SK-N-SH (cell line): ENCODE results near the gene GLCCI1. TPM values are rescaled to one million over a fixed set of nuclear protein-coding genes. Genes with fewer than 3 reads are reported as not detected.

ENCODE experiments used
- CTCF ChIA-PET: fragments of 300-600, 350-600 bp; formaldehyde crosslinking; extraction: SDS; loops from one replicate; lab custom pipeline; 2021; lab: Yijun Ruan, JAX
- POLR2A ChIA-PET: fragments of 350-600 bp; sonication (Branson Sonifier 250); formaldehyde crosslinking; extraction: SDS; loops from one replicate; lab custom pipeline; 2020; ENCODE audit warnings: antibody characterized with exemption, inconsistent platforms; lab: Yijun Ruan, JAX
- DNase-seq: peaks from one replicate; pipeline ENCODE4 v3.0.0; 2012
- H2AFZ ChIP-seq: fragments of 200-600 bp; sonication (generic); 2 replicates; pipeline ENCODE4 v1.8.1; 2016; ENCODE audit warnings: antibody characterized with exemption, mild to moderate bottlenecking, low read depth
- H3F3A ChIP-seq: fragments of 200-600 bp; sonication (generic); replicated peaks from 2 replicates; pipeline ENCODE3; 2016; ENCODE audit warnings: antibody characterized with exemption, mild to moderate bottlenecking; ENCODE audit not compliant: insufficient read depth
- H3K27ac ChIP-seq, 2 experiments: fragments of 200-500 bp in 1 of 2; fragments of 200-600 bp in 1 of 2; sonication (Bioruptor generic) in 1 of 2; sonication (generic), shearing (Covaris generic) in 1 of 2; 2 replicates each; pipeline versions ENCODE4 v1.5.1 to v1.6.1; 2014 to 2016; ENCODE audit warnings: low read depth in 2 of 2, inconsistent platforms in 1 of 2, low read length in 1 of 2, mild to moderate bottlenecking in 1 of 2, mixed read lengths in 1 of 2
- H3K27me3 ChIP-seq: fragments of 200-600 bp; sonication (generic), shearing (Covaris generic); 2 replicates; pipeline ENCODE4 v1.6.1; 2016; ENCODE audit warnings: mixed run types; ENCODE audit not compliant: insufficient read depth
- H3K36me3 ChIP-seq, 2 experiments: fragments of 200-500 bp in 1 of 2; fragments of 200-600 bp in 1 of 2; sonication (Bioruptor generic) in 1 of 2; sonication (generic) in 1 of 2; replicated peaks in 1 of 2; 2 replicates each; pipeline versions ENCODE3 to v1.5.1; 2014 to 2016; ENCODE audit warnings: low read length in 1 of 2, mild to moderate bottlenecking in 1 of 2; ENCODE audit not compliant: insufficient read depth in 2 of 2, control insufficient read depth in 1 of 2
- H3K4me1 ChIP-seq, 2 experiments: fragments of 200-500 bp in 1 of 2; fragments of 200-600 bp in 1 of 2; sonication (Bioruptor generic) in 1 of 2; sonication (generic), shearing (Covaris generic) in 1 of 2; 2 replicates each; pipeline versions ENCODE4 v1.5.1 to v1.6.1; 2014 to 2016; ENCODE audit warnings: low read depth in 1 of 2, low read length in 1 of 2, mixed run types in 1 of 2; ENCODE audit not compliant: insufficient read depth in 2 of 2, control insufficient read depth in 1 of 2
- H3K4me2 ChIP-seq: fragments of 200-600 bp; sonication (generic), shearing (Covaris generic); 2 replicates; pipeline ENCODE4 v1.6.1; 2017; ENCODE audit warnings: mixed run types
- H3K4me3 ChIP-seq, 2 experiments: fragments of 200-500 bp in 1 of 2; fragments of 200-600 bp in 1 of 2; sonication (Bioruptor generic) in 1 of 2; sonication (generic), shearing (Covaris generic) in 1 of 2; 2 replicates each; pipeline versions ENCODE4 v1.5.1 to v1.8.1; 2014 to 2016; ENCODE audit warnings: low read depth in 2 of 2, inconsistent platforms in 1 of 2, low read length in 1 of 2, mild to moderate bottlenecking in 1 of 2, mixed read lengths in 1 of 2, moderate library complexity in 1 of 2
- H3K79me2 ChIP-seq: fragments of 200-600 bp; sonication (generic); 2 replicates; pipeline ENCODE4 v1.8.1; 2017; ENCODE audit warnings: mild to moderate bottlenecking; ENCODE audit not compliant: insufficient read depth
- H3K9ac ChIP-seq: fragments of 200-600 bp; sonication (generic); 2 replicates; pipeline ENCODE4 v1.6.1; 2017; ENCODE audit warnings: mixed run types
- H3K9me2 ChIP-seq: fragments of 200-600 bp; sonication (generic); 2 replicates; pipeline ENCODE4 v1.6.1; 2017; ENCODE audit warnings: mixed run types
- H3K9me3 ChIP-seq: fragments of 200-600 bp; sonication (generic); 2 replicates; pipeline ENCODE4 v1.6.1; 2017; ENCODE audit warnings: mixed run types, mild to moderate bottlenecking, moderate library complexity
- H4K20me1 ChIP-seq: fragments of 200-600 bp; sonication (generic); 2 replicates; pipeline ENCODE4 v1.6.1; 2017; ENCODE audit warnings: mild to moderate bottlenecking, mixed run types; ENCODE audit not compliant: insufficient read depth
- CTCF ChIP-seq: fragments of 200-600 bp; sonication (generic); IDR thresholded peaks from 2 replicates; pipeline ENCODE4 v1.6.1; 2017; ENCODE audit warnings: antibody characterized with exemption, mild to moderate bottlenecking, moderate library complexity
- ELF1 ChIP-seq: IDR thresholded peaks from 2 replicates; pipeline ENCODE4 v1.4.0; 2012
- EP300 ChIP-seq, 2 experiments: IDR thresholded peaks; 2 replicates each; pipeline versions ENCODE4 v1.4.0 to v1.6.1; 2012; ENCODE audit warnings: borderline replicate concordance in 1 of 2, low read depth in 1 of 2, low read length in 1 of 2
- FOSL2 ChIP-seq: IDR thresholded peaks from 2 replicates; pipeline ENCODE4 v1.4.0; 2012; ENCODE audit warnings: low read depth, mild to moderate bottlenecking, moderate library complexity, borderline replicate concordance
- FOXM1 ChIP-seq: IDR thresholded peaks from 2 replicates; pipeline ENCODE4 v1.4.0; 2012; ENCODE audit warnings: low read depth, mild to moderate bottlenecking
- NRF1 ChIP-seq: IDR thresholded peaks from 2 replicates; pipeline ENCODE4 v1.6.1; 2012; ENCODE audit warnings: low read depth, mild to moderate bottlenecking, low read length
- POLR2AphosphoS5 ChIP-seq: IDR thresholded peaks from 2 replicates; pipeline ENCODE4 v1.6.1; 2012; ENCODE audit warnings: low read depth, low read length
- SMC3 ChIP-seq: IDR thresholded peaks from 2 replicates; pipeline ENCODE4 v1.6.1; 2012; ENCODE audit warnings: low read depth, low read length, improper control_type of control experiment
- TCF12 ChIP-seq: IDR thresholded peaks from 2 replicates; pipeline ENCODE4 v1.4.0; 2012
- YY1 ChIP-seq: IDR thresholded peaks from 2 replicates; pipeline ENCODE4 v1.4.0; 2012; ENCODE audit warnings: low read depth, mild to moderate bottlenecking
- WGBS: methylation state at CpG from one replicate; pipeline ENCODE4 v1.1.6; 2017; ENCODE audit warnings: low lambda C conversion rate; 5-methylcytosine and 5-hydroxymethylcytosine counted together
- polyA plus RNA-seq, 3 experiments: library from polyadenylated mRNA; depleted of rRNA; stranded (reverse); fragments of >200 nt; gene quantifications; 2 replicates each; pipeline ENCODE4 v1.2.3, GENCODE V29; 2012
- TF ChIP-seq, protein P1 (sequence below): IDR thresholded peaks from 2 replicates; pipeline ENCODE4 v1.6.1; 2012; ENCODE audit warnings: mild to moderate bottlenecking, low read depth, low read length, moderate library complexity
- TF ChIP-seq, protein P2 (sequence below): IDR thresholded peaks from 2 replicates; pipeline ENCODE4 v1.4.0; 2012; ENCODE audit warnings: low read depth, borderline replicate concordance

The GLCCI1 gene
- polyA plus RNA-seq, 1 of the 3 experiments (the other 2 are of a cell fraction) = 5.5 TPM

- TF ChIP-seq POLR2AphosphoS5 = no peak
- no peak for TF ChIP-seq FOSL2
- TF ChIP-seq TCF12 = no peak
- TF ChIP-seq, all 33 proteins: peak for 0
Observed at GRCh38 chr7:8082762-8083161, 114.2 kb downstream of the GLCCI1 start (continued).

- Histone ChIP-seq H3K27me3 (no peaks in the 10 kb centered on the region), H3K27ac (no peak overlapping the region; a peak in 1 of 4 replicates), H3K79me2 (no peaks in the 10 kb centered on the region), H3K9me3 (no peaks in the 10 kb centered on the region), H3K9me2 (no peaks in the 10 kb centered on the region), H2AFZ (no peak overlapping the region), H3K4me3 (no peak overlapping the region), H3K36me3 (peaks cover 5 to 68% of the 10 kb centered on the region in 2 experiments), H3K4me2 (no peak overlapping the region), H3K9ac (no peak overlapping the region), H3F3A (no peaks in the 10 kb centered on the region), H4K20me1 (no peaks in the 10 kb centered on the region), H3K4me1 (peaks cover 0 to 3% of the 10 kb centered on the region in 2 experiments; a peak in 2 of 4 replicates)
- ChIA-PET POLR2A (no interaction called here), CTCF (interaction anchor here (1.0 to 1.6 kb wide), 2 partner anchors 10 to 132 kb away, joined by 3 read pairs; no protein-coding TSS in a partner anchor)
- TF ChIP-seq CTCF = no peak
- TF ChIP-seq, protein P1, sequence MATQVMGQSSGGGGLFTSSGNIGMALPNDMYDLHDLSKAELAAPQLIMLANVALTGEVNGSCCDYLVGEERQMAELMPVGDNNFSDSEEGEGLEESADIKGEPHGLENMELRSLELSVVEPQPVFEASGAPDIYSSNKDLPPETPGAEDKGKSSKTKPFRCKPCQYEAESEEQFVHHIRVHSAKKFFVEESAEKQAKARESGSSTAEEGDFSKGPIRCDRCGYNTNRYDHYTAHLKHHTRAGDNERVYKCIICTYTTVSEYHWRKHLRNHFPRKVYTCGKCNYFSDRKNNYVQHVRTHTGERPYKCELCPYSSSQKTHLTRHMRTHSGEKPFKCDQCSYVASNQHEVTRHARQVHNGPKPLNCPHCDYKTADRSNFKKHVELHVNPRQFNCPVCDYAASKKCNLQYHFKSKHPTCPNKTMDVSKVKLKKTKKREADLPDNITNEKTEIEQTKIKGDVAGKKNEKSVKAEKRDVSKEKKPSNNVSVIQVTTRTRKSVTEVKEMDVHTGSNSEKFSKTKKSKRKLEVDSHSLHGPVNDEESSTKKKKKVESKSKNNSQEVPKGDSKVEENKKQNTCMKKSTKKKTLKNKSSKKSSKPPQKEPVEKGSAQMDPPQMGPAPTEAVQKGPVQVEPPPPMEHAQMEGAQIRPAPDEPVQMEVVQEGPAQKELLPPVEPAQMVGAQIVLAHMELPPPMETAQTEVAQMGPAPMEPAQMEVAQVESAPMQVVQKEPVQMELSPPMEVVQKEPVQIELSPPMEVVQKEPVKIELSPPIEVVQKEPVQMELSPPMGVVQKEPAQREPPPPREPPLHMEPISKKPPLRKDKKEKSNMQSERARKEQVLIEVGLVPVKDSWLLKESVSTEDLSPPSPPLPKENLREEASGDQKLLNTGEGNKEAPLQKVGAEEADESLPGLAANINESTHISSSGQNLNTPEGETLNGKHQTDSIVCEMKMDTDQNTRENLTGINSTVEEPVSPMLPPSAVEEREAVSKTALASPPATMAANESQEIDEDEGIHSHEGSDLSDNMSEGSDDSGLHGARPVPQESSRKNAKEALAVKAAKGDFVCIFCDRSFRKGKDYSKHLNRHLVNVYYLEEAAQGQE = no peak
- no peak for TF ChIP-seq SMC3
- TF ChIP-seq FOXM1 = no peak
- TF ChIP-seq ELF1 = no peak
- TF ChIP-seq YY1 = no peak
- TF ChIP-seq NRF1 = no peak
- TF ChIP-seq EP300 (IDR thresholded peaks at IDR 0.05; ENCODE audit: borderline replicate concordance in 1 of 2, low read depth in 1 of 2, low read length in 1 of 2) = no peak
- TF ChIP-seq, protein P2, sequence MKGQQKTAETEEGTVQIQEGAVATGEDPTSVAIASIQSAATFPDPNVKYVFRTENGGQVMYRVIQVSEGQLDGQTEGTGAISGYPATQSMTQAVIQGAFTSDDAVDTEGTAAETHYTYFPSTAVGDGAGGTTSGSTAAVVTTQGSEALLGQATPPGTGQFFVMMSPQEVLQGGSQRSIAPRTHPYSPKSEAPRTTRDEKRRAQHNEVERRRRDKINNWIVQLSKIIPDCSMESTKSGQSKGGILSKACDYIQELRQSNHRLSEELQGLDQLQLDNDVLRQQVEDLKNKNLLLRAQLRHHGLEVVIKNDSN = no peak
- WGBS = 89% methylated on average over 5 of the region's 5 CpGs
- DNase-seq = no peak
Observed at GRCh38 chr7:8084836-8085235, 116.2 kb downstream of the GLCCI1 start.
